Karpas-422 (cell line): ENCODE data around the gene HCAR1. TPM values are rescaled to one million over a fixed set of nuclear protein-coding genes. Genes with fewer than 3 reads are reported as not detected.
"Not testable (repeated sequence)": the region's sequence is repeated elsewhere in the genome, so short reads cannot be mapped to it uniquely, and the experiment has no call there.

Source experiments
- DNase-seq: peaks from one replicate; pipeline ENCODE4 v3.0.0-alpha.2; 2015
- H2AFZ ChIP-seq: fragments of 200-600 bp; sonication (generic); 2 replicates; pipeline ENCODE4 v1.6.1; 2014; ENCODE audit warnings: antibody characterized with exemption, low read length, mixed read lengths
- H3K27ac ChIP-seq: fragments of 200-600 bp; sonication (generic); 2 replicates; pipeline ENCODE4 v1.5.1; 2014; ENCODE audit warnings: mild to moderate bottlenecking, low read length, moderate library complexity
- H3K27me3 ChIP-seq: fragments of 200-600 bp; sonication (generic); 2 replicates; pipeline ENCODE4 v1.6.1; 2014; ENCODE audit warnings: low read length, mixed read lengths
- H3K36me3 ChIP-seq: fragments of 200-600 bp; sonication (generic); 2 replicates; pipeline ENCODE4 v1.6.1; 2014; ENCODE audit warnings: low read length, mixed read lengths; ENCODE audit not compliant: insufficient read depth
- H3K4me1 ChIP-seq: fragments of 200-600 bp; sonication (generic); 2 replicates; pipeline ENCODE4 v1.6.1; 2014; ENCODE audit warnings: mild to moderate bottlenecking, low read length, mixed read lengths
- H3K4me2 ChIP-seq: fragments of 200-600 bp; sonication (generic); 2 replicates; pipeline ENCODE4 v1.6.1; 2014; ENCODE audit warnings: low read length, low read depth, mild to moderate bottlenecking; ENCODE audit not compliant: poor library complexity, severe bottlenecking
- H3K4me3 ChIP-seq: fragments of 200-600 bp; sonication (generic); 2 replicates; pipeline ENCODE4 v1.5.1; 2014; ENCODE audit warnings: mild to moderate bottlenecking, antibody characterized with exemption, low read length, mixed read lengths
- H3K79me2 ChIP-seq: fragments of 200-600 bp; sonication (generic); 2 replicates; pipeline ENCODE4 v1.6.1; 2014; ENCODE audit warnings: mild to moderate bottlenecking, low read length, mixed read lengths
- H3K9ac ChIP-seq: fragments of 200-600 bp; sonication (generic); 2 replicates; pipeline ENCODE4 v1.6.0; 2014; ENCODE audit warnings: low read length
- H3K9me2 ChIP-seq: fragments of 200-600 bp; sonication (generic), shearing (Covaris generic); replicated peaks from 2 replicates; pipeline ENCODE4 v1.6.0; 2014; ENCODE audit warnings: mild to moderate bottlenecking, low read length, moderate library complexity; ENCODE audit not compliant: insufficient read depth
- H3K9me3 ChIP-seq: fragments of 300-700, 200-600 bp; sonication (generic); 2 replicates; pipeline ENCODE4 v1.6.1; 2014; ENCODE audit warnings: low read length, mixed read lengths
- H4K20me1 ChIP-seq: fragments of 200-600 bp; sonication (generic); 2 replicates; pipeline ENCODE4 v1.6.1; 2014; ENCODE audit warnings: mild to moderate bottlenecking, antibody characterized with exemption, low read length, low read depth; ENCODE audit not compliant: insufficient read depth
- total RNA-seq: library from RNA; depleted of rRNA; stranded (reverse); fragments of >200 nt; shearing (Covaris generic); gene quantifications from 2 replicates; pipeline ENCODE4 v1.2.3, GENCODE V29; 2014; ENCODE audit warnings: low replicate concordance

Gene HCAR1
- total RNA-seq, 1 experiment from 2014 or later, result not detected

DNA sequence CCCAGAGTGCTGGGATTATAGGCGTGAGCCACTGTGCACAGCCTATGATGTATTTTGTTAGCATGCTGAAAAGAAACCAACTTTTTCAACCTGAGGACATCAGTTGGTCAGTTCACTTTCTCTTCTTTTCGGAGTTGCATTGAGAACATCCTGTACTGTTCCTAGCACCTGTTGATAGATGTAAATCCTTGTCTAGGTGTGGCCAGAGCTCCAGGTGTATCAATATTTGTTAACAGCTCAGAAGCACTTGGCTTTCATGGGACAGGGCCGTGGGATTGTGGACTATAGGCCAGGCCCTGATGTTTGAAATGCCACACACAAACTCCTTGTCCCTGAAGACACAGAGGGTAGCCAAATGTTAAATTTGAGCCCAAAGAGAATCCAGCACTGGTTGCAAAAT is 42.4 kb downstream of the HCAR1 start:
- Histone ChIP-seq H4K20me1 (no peaks in the 10 kb centered on the region), H3K79me2 (no peaks in the 10 kb centered on the region), H3K9me3 (no peaks in the 10 kb centered on the region), H3K4me2 (no peak overlapping the region), H3K36me3 (no peaks in the 10 kb centered on the region), H3K9me2 (no peaks in the 10 kb centered on the region), H3K4me3 (no peak overlapping the region), H3K27ac (no peak overlapping the region), H3K9ac (no peak overlapping the region), H3K27me3 (no peaks in the 10 kb centered on the region), H3K4me1 (no peaks in the 10 kb centered on the region; the same call in 1 of the 2 replicates), H2AFZ (no peak overlapping the region)
- DNase-seq, result no peak

DNA sequence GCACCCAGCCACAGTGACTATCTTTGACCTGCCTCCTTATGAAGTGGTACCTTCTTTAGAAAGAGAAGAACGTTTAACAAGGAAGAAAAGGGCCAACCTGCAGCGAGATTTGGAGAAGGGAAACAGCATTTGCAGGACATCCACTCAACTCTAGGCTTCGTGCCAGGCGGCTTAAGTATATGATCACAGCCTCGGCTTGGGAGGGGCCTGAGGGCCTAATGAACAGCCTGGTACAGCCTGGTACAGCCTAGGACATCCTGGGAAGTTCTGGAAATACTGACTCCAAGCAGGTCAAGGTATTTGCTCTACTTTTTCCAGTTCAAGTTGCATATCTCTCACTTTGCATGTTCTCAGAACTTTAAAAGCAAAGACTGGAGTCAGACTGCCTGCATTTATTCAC is 43.6 kb downstream of the HCAR1 start:
- H3K36me3 ChIP-seq, result no peaks in the 10 kb centered on the region
- H3K27ac ChIP-seq, result no peak overlapping the region
- DNase-seq, result no peak
- no peak overlapping the region for H2AFZ ChIP-seq
- H3K9me3 ChIP-seq, result no peaks in the 10 kb centered on the region
- no peaks in the 10 kb centered on the region for H3K79me2 ChIP-seq
- no peaks in the 10 kb centered on the region for H4K20me1 ChIP-seq
- no peaks in the 10 kb centered on the region; the same call in 1 of the 2 replicates for H3K4me1 ChIP-seq
- no peak overlapping the region for H3K9ac ChIP-seq
- no peaks in the 10 kb centered on the region for H3K27me3 ChIP-seq
- H3K4me3 ChIP-seq, result no peak overlapping the region
- H3K4me2 ChIP-seq, result no peak overlapping the region
- no peaks in the 10 kb centered on the region for H3K9me2 ChIP-seq

DNA sequence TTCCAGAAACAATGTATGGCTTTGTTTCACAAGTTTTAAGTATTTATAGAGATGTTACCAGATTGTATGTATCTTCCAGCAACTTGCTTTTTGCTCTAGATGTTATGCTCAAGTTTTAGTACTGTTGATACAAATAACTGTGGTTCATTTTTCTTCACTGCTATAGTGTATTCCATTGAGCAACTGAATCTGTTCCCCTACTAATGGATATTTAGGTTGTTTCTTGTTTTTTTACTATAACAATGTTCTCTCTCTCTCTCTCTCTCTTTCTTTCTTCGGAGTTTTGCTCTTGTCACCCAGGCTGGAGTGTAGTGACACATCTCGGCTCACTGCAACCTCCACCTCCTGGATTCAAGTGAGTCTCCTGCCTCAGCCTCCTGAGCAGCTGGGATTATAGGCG is 44.1 kb downstream of the HCAR1 start:
- H3K4me2 ChIP-seq, result no peak overlapping the region
- H3K27ac ChIP-seq, result no peak overlapping the region
- DNase-seq, result no peak

DNA sequence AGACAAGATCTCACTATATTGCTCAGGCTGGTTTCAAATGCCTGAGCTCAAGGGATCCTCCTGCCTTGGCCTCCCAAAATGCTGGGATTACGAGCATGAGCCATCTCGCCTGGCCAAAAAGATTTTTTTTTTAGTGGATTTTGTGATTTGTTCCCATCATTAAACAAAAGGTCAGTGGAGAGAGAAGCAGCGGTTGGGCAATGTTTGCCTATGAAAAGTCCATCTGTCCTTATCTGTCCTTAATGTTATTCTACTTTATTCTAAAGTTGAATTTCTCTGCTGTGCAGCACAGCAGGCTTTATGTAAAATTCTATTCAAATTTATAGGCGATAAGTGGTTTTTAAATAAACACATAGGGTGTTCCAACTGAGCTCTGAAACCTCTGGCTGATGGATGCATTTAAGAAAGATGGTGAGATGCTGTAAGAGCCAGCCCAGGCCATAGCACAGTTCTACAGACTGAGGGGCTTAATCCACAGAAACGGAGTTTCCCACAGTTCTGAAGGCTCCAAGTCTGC is 46.3 kb downstream of the HCAR1 start:
- H3K9ac ChIP-seq, result no peak overlapping the region
- H4K20me1 ChIP-seq, result no peaks in the 10 kb centered on the region
- no peak overlapping the region for H3K27ac ChIP-seq
- no peak overlapping the region for H2AFZ ChIP-seq
- DNase-seq, result no peak
- H3K36me3 ChIP-seq, result no peaks in the 10 kb centered on the region
- no peaks in the 10 kb centered on the region for H3K27me3 ChIP-seq
- H3K4me1 ChIP-seq, result no peaks in the 10 kb centered on the region; the same call in 1 of the 2 replicates
- H3K9me3 ChIP-seq, result no peaks in the 10 kb centered on the region
- H3K4me2 ChIP-seq, result no peak overlapping the region
- no peak overlapping the region for H3K4me3 ChIP-seq
- no peaks in the 10 kb centered on the region for H3K79me2 ChIP-seq
- no peaks in the 10 kb centered on the region for H3K9me2 ChIP-seq

More for the DNA sequence above, 44.1 kb downstream of the HCAR1 start:
- Histone ChIP-seq H4K20me1 (no peaks in the 10 kb centered on the region), H3K4me3 (no peak overlapping the region), H3K4me1 (no peaks in the 10 kb centered on the region; the same call in 1 of the 2 replicates), H3K9ac (no peak overlapping the region), H3K9me3 (no peaks in the 10 kb centered on the region), H2AFZ (no peak overlapping the region), H3K36me3 (no peaks in the 10 kb centered on the region), H3K27me3 (no peaks in the 10 kb centered on the region), H3K9me2 (no peaks in the 10 kb centered on the region), H3K79me2 (no peaks in the 10 kb centered on the region)

DNA sequence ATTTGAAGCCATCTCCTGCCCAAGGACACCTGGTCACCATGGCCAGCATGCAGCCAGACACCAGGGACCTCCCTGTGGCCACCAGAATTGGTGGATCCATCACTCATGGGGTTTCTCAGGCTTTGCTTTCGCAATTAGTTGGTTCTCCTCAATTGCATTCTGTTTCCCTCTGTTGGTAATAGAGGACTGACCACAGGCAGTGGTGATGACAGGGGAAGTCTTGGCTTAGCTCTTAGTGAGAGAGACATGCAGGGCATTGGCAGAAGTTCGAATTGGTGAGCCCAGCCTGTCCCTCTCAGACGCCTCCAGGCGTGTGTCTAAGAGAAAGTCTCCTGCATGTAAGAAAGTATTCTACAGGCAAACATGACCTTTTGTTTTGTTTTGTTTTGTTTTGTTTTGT is 48.8 kb downstream of the HCAR1 start:
- H3K9ac ChIP-seq, result no peak overlapping the region
- H3K27me3 ChIP-seq, result no peaks in the 10 kb centered on the region
- no peak overlapping the region for H3K4me2 ChIP-seq
- DNase-seq, result no peak
- H3K4me3 ChIP-seq, result no peak overlapping the region
- H3K4me1 ChIP-seq, result no peaks in the 10 kb centered on the region; the same call in 1 of the 2 replicates
- no peaks in the 10 kb centered on the region for H3K9me2 ChIP-seq
- H3K36me3 ChIP-seq, result no peaks in the 10 kb centered on the region
- H2AFZ ChIP-seq, result no peak overlapping the region
- H3K9me3 ChIP-seq, result no peaks in the 10 kb centered on the region
- H3K27ac ChIP-seq, result no peak overlapping the region
- no peaks in the 10 kb centered on the region for H4K20me1 ChIP-seq
- no peaks in the 10 kb centered on the region for H3K79me2 ChIP-seq

DNA sequence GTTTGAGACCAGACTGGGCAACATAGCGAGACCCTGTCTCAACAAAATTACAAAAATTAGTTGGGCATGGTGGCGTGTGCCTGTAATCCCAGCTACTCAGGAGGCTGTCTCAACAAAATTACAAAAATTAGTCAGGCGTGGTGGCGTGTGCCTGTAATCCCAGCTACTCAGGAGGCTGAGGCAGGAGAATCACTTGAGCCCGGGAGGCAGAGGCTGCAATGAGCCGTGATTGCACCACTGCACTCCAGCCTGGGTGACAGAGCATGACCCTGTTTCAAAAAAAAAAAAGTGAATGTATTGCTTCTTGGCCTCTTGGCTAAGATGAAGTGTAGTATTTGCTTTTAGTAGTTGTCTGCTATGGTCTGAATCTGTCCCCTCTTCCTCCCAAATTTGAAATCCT is 49.7 kb downstream of the HCAR1 start:
- not testable (repeated sequence) for H3K4me2 ChIP-seq, H3K36me3 ChIP-seq, DNase-seq, H3K4me1 ChIP-seq, H4K20me1 ChIP-seq, H3K4me3 ChIP-seq, H3K9me2 ChIP-seq, H3K27me3 ChIP-seq, H3K9me3 ChIP-seq, H3K9ac ChIP-seq, H2AFZ ChIP-seq, H3K79me2 ChIP-seq, H3K27ac ChIP-seq

DNA sequence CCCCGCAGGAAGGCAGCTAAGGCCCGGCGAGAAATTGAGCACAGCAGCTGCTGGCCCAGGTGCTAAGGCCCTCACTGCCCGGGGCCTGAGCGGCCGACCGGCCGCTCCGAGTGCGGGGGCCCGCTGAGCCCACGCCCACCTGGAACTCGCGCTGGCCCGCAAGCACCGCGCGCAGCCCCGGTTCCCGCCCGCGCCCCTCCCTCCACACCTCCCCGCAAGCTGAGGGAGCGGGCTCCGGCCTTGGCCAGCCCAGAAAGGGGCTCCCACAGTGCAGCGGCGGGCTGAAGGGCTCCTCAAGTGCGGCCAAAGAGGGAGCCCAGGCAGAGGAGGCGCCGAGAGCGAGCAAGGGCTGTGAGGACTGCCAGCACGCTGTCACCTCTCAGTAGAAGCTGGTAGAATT is 53.9 kb downstream of the HCAR1 start:
- not testable (repeated sequence) for H3K79me2 ChIP-seq, H2AFZ ChIP-seq, H3K9ac ChIP-seq, H3K27me3 ChIP-seq, H3K4me2 ChIP-seq, DNase-seq, H3K9me3 ChIP-seq, H3K9me2 ChIP-seq, H3K27ac ChIP-seq, H3K36me3 ChIP-seq, H3K4me3 ChIP-seq, H3K4me1 ChIP-seq, H4K20me1 ChIP-seq
